HL-60 (cell line): ENCODE data around the gene KIF1B.

Experiments used
- GABPA ChIP-seq: IDR thresholded peaks from 2 replicates; pipeline ENCODE4 v1.6.1; 2012; ENCODE audit warnings: low read depth
- POLR2AphosphoS5 ChIP-seq: IDR thresholded peaks from 2 replicates; pipeline ENCODE4 v1.6.1; 2012; ENCODE audit warnings: low read depth
- TF ChIP-seq, protein P1 (sequence below): IDR thresholded peaks from 2 replicates; pipeline ENCODE4 v1.6.1; 2012; ENCODE audit warnings: low read depth; ENCODE audit not compliant: insufficient replicate concordance
- TF ChIP-seq, protein P2 (sequence below): IDR thresholded peaks from one replicate; pipeline ENCODE4 v1.5.1; 2011; ENCODE audit warnings: low read length, control low read depth, inconsistent platforms; ENCODE audit not compliant: insufficient read depth

DNA sequence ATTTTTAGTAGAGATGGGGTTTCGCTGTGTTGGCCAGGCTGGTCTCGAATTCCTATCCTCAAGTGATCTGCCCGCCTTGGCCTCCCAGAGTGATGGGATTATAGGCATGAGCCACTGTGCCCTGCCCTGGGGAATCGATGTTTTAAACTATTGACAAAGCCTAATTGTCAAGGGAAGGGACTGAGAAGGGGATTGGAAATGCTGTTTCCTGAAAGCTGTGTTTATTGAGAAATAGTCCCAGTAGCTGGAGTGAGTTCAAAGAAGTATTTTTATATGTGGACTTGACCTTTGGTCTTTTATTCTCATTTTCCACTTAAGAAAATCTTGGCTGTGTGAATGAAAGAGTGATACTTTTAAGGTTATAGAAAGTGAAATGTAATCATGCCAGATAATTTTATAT lies 47.5 kb downstream of the KIF1B start:
- TF ChIP-seq, protein P1, sequence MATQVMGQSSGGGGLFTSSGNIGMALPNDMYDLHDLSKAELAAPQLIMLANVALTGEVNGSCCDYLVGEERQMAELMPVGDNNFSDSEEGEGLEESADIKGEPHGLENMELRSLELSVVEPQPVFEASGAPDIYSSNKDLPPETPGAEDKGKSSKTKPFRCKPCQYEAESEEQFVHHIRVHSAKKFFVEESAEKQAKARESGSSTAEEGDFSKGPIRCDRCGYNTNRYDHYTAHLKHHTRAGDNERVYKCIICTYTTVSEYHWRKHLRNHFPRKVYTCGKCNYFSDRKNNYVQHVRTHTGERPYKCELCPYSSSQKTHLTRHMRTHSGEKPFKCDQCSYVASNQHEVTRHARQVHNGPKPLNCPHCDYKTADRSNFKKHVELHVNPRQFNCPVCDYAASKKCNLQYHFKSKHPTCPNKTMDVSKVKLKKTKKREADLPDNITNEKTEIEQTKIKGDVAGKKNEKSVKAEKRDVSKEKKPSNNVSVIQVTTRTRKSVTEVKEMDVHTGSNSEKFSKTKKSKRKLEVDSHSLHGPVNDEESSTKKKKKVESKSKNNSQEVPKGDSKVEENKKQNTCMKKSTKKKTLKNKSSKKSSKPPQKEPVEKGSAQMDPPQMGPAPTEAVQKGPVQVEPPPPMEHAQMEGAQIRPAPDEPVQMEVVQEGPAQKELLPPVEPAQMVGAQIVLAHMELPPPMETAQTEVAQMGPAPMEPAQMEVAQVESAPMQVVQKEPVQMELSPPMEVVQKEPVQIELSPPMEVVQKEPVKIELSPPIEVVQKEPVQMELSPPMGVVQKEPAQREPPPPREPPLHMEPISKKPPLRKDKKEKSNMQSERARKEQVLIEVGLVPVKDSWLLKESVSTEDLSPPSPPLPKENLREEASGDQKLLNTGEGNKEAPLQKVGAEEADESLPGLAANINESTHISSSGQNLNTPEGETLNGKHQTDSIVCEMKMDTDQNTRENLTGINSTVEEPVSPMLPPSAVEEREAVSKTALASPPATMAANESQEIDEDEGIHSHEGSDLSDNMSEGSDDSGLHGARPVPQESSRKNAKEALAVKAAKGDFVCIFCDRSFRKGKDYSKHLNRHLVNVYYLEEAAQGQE: no peak
- TF ChIP-seq, protein P2, sequence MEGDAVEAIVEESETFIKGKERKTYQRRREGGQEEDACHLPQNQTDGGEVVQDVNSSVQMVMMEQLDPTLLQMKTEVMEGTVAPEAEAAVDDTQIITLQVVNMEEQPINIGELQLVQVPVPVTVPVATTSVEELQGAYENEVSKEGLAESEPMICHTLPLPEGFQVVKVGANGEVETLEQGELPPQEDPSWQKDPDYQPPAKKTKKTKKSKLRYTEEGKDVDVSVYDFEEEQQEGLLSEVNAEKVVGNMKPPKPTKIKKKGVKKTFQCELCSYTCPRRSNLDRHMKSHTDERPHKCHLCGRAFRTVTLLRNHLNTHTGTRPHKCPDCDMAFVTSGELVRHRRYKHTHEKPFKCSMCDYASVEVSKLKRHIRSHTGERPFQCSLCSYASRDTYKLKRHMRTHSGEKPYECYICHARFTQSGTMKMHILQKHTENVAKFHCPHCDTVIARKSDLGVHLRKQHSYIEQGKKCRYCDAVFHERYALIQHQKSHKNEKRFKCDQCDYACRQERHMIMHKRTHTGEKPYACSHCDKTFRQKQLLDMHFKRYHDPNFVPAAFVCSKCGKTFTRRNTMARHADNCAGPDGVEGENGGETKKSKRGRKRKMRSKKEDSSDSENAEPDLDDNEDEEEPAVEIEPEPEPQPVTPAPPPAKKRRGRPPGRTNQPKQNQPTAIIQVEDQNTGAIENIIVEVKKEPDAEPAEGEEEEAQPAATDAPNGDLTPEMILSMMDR: no peak
- TF ChIP-seq POLR2AphosphoS5 (no peak), GABPA (no peak)
